NCI-H1417 treated with DMSO at 0.1 percent for 48 hours (cell line): ENCODE data around the gene ABCF3.
A peak's percentile ranks its signal among the peaks of the same experiment; 100 is the strongest.

Source experiments
- DNase-seq: peaks from one replicate; lab custom pipeline; 2025; lab: John Stamatoyannopoulos, UW

The ABCF3 gene

DNA sequence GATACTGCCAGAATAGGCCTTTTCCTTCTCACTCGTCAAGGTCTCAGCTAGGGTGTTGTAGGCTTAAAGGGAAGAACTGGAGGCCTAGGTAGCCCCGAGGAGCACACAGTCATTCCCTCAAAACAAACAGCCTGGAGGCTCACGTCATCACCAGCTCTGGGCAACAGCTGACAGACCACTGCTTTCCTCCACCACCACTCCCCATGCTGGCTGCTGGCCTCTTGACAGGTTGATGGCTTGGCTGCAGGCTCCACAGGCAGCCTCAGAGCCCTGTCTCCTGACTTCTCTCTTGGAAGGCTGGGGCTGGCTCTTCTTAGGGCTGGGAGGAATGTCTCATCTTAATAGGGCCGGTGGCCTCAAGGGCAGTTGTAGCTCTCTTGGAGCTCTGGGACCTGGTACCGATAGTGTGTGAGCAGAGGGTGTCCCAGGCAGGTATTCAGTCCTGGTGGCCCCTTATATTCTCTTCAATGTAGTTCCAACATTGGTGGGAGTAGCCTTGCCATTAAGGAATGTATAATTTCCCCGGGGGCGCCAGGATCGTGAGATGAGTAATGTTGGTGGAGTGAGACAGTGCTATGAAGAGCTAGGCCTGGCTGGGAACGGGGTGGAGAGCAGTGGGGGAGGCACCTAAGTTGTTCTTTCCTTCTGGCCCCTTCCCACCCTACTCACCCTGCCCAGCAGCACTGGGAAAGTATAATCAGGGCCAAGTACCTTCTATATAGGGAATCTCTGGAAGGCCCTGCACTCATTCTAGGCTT, 17.5 kb upstream of the ABCF3 start:
- no peak for DNase-seq

DNA sequence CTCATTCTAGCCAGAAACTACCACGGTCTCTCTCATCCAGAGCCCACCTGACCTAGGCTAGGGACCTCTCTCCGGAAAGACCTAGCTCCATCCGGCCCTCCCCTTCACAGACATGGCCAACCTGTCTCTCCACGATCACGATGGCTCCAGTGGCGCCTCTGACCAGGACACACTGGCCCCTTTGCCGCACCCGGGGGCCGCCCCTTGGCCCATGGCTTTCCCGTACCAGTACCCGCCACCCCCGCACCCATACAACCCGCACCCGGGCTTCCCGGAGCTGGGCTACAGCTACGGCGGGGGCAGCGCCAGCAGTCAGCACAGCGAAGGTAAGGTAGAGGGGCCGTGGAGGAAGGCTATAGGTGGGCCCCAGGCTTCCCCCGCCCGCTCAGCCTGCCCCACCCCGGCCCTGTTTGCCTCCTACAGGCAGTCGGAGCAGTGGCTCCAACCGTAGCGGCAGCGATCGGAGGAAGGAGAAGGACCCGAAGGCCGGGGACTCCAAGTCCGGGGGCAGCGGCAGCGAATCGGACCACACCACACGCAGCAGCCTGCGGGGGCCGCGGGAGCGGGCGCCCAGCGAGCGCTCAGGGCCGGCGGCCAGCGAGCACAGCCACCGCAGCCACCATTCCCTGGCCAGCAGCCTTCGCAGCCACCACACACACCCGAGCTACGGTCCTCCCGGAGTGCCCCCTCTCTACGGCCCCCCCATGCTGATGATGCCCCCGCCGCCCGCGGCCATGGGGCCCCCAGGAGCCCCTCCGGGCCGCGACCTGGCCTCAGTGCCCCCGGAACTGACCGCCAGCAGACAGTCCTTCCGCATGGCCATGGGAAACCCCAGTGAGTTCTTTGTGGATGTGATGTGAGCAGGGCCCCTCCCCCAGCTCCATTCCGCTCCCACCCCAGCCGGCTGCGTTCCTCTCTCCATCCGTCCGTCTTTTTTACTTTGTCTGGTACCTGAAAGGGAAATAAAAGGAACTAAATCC, 15.8 kb upstream of the ABCF3 start:
- DNase-seq = no peak

DNA sequence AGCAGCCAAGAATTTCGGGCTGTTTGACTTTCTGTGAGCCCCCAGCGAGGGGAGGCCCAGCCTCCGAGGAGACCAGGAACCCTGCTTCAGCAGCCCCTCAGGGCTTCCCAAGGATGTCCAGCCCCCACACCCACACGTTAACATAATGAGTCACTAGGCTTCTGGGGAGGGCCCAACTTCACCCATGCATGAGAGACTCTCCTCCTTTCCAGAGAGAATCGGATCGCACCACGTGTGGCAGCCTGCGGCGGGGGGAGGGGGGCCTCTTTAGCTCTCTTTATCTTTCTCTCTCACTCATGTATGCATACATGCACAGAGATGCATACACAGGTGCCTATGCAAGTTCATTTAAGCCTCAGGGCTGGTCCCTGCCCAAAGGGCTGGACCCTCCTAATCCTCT, 14.4 kb upstream of the ABCF3 start:
- DNase-seq = no peak

DNA sequence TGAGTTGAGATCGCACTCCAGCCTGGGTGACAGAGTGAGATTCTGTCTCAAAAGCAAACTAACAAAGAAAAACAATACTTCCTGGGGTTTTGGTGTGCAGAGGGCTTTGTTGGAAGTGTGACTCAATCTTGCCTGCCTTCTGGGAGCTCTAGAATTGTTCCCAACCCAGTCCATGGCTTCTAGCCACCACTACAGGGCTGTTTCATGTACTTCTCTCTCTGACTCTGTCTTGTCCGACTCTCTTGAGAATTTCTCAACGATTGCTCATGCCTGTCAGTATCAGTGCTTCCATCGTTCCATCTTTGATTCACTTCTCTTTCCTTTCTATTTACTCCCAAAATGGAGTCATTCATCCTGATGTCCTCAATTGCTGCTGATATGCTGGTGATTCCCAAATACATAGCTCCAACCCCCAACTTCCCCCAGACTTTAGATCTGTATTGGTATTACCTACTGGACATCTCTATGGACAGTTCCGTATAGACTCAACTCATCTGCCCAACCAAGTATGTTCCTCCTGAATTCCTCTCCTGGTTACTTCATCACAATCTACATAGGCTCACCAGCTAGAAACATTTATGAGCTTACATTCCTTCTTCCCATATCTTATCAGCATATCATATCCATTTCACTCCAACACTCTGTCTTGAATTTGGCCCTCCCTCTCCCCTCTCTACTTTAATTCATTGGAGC, 13.2 kb upstream of the ABCF3 start:
- DNase-seq = no peak

DNA sequence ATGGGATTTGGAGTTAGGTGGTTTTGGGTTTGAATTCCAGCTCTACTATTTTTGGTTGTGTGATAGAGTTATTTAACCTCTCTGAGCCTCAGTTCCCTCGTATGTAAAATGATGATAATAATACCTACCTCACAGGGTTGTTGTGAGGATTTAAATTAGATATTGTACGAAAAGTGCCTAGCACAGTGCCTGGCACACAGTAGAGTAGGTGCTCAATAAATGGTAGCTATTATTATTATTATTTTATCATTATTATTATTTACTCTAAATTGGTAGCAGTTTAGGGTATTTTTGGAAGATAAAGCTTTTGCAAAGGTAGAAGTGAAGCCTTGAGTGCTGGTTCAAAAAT, 12.7 kb upstream of the ABCF3 start:
- no peak for DNase-seq

DNA sequence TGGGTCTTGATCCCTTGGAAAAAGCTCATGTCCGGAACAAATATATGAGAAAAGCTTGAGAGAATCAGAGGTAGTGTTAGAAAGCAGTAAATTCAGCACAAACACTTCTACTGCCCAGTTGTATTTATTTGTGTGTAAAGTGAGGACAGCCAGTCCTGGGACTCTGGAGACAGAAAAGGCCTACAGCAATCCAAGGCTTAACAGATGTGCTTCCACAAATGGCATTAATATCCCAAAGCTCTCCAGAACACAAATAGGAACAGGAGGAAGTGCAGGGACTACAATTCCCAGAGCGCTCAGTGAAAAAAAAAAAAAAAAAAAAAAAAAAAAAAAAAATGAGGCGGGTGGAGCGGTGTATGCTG, 11.7 kb upstream of the ABCF3 start:
- DNase-seq = no peak

DNA sequence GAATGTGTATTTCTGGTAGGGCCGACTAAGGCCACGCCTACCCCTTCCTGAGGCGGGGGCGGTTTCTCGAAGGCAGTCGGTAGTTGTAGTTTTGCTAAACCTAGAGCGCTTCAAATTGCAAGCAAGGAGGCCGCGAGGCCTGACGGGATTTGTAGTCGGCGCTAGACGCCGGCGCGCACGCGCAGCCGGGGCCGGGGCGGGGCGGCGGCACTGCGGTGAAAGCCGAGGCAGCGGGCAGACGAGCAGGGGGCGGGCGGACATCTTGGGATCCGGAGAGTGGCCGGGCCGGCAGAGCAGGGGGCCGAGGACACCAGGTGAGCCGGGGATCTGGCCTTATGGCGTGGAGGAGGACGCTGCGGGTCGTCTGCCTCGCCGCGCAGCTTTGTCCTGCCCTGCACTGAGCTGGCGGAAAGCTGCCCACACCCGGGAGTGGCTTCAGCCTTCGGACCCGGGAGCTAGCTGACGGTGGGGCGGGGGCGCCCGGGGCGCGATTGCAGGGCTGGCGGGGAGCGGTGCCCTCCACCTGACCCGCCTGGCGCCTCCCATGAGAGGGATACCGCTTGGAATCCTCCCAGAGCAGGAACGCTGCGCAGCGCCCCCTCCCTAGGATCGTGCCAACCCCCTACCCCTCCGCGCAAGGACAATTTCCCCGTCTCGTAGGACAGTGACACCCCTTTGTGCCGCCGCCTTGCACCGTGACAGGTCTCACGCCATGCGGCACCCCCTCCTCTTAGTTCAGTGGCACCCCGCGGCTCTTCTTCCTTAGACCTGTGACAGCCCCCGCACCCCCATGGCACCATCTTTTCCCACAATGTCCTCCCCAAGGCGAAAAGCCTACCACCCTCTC, 11.1 kb upstream of the ABCF3 start, which contains the start of gene AP2M1:
AP2M1 (plus strand) TSS at position 210 of the 847 bp plus-strand sequence. CDS start 2,139 bp downstream, outside the sequence.
- peak; percentile 100 for DNase-seq

DNA sequence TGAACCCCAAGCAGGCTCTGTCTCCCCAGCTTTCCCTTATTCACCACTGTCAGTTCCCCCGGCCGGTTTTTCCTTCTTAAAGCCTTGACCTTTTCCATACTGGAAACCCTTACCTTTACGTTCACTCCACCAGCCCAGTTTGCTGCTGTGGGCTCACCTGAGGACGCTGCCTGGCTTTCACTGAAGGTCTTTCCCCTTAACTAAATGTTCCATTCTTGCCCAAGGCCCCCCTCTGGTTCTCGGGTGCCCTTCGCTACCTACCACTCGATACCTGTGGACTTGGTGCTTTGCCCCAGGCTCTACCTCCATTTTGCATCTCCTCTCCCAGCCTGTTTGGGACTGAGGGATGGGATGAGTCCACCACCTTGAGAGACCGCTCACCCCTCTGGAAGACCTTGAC, 10.5 kb upstream of the ABCF3 start:
- DNase-seq = no peak

DNA sequence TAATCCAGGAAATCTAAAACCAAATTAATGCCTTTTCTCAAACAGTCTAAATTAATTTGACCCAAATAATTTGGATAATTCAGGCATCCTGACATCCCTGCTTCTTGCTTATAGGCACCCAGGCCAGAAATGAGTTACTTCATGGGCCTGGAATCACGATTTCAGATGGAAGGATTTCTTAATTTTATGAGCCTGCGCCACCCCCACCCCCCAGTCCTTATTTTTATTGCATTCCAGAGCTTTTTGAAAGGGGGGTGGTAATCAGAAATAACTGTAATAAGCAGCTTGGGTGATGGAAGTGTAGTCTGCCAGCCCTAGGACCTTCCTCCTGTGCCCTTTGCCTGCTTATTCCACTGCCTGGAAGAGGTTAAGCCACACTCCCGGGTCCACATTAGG, 10.0 kb upstream of the ABCF3 start:
- no peak for DNase-seq

DNA sequence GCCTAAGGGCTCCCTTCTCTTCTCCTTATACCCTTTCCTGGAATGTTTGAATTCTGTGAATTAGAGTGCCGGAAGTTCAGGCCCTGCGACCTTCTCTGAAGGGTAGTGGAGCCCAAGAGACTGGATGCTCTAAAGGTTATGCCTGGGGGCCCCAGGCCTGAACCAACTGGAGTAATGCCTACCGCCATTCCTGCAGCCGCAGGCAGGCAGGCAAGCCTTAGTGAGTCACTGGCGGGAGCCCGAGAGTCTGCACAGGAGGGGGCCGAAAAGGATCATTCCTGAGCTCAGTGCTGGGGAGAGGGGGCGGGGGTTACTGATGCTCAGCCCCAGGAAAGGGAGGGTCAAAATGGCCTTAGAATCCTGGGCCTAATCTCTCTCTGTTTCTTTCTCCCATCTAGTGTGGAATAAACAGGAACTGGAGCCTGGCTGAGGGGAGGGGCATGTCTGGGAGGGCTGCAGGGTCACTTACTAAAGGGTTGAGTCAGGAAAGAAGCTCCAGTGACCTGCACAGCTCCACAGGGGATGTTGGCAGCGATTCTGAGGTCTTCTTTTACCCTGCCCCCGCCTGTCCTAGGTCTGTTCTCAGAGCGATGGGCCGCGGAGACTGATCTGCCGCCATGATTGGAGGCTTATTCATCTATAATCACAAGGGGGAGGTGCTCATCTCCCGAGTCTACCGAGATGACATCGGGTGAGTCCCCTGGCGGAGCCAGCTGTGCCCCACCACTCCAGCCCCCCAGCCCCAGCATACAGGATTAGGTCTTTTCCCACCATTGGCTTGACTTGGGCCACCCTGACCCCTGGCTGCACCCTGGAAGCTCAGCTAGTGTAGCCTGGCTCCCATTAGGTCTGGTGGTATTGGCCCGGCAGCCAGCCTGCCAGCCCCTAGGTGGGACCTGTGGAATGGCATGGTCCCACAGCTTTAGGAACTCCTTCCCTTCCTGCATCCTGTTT, 9.3 kb upstream of the ABCF3 start:
- no peak for DNase-seq

DNA sequence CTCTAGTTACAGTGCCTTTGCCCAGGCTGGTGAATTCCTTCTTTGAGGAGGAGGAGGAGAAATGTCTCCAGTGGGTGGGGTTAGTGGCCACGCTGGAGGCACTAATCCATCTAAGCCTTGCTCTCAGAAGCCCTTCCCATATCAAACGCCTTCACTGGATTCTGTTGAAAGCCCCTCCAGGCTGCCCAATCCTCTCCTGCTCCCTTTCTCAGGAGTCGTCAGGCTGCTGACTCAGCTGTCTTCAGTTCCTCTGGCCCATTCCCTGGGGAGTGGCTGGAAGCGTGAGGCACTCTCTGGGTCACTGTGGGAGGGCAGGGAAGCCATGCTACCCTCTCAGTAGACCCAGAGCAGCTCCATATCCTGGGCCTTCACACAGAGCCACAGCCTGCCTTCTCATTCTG, 8.7 kb upstream of the ABCF3 start:
- no peak for DNase-seq

DNA sequence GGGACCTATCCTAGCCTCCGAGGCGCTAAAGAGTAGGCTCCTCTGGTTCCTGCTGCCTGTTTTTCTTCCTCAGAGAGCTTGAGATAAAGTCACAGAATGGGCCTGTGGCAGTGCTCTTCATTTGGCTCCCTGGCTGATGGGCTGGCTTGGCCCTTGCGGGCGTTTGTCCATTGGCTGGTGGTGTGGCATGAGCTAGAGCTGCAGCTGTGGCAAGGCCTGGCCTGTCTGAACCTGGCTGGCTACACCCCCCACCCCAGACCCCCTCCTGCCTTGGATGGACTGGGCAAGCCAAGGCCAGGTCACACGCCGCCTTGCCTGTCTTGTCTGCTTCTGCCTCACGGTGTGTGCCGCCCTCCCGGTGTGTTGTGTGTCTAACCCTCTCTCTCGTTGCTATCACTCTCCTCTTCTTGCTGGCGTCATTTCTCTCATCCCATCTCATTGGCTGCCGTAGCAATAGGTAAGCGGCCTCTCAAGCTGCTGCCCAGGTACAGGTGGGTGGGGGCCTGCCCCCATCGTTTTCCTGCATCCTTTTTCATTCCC, 8.2 kb upstream of the ABCF3 start:
- DNase-seq = no peak

DNA sequence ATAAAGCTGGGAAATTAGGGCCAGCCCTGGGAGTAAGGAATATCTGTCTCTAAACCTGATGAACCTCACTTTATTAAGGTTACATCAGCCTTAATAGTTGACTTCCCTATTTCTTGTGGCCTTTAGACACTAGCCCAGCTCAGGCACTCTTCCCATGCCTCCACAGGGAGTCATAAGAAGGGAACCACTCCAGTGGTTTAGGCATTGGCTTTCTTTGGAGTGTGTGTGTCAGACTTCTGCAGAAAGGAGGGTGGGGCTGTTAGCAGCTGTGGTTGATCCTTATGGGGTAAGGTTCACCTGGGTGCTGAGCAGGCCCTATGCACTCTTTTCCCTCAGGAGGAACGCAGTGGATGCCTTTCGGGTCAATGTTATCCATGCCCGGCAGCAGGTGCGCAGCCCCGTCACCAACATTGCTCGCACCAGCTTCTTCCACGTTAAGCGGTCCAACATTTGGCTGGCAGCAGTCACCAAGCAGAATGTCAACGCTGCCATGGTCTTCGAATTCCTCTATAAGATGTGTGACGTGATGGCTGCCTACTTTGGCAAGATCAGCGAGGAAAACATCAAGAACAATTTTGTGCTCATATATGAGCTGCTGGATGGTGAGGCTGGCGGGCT, 7.4 kb upstream of the ABCF3 start:
- DNase-seq = no peak

DNA sequence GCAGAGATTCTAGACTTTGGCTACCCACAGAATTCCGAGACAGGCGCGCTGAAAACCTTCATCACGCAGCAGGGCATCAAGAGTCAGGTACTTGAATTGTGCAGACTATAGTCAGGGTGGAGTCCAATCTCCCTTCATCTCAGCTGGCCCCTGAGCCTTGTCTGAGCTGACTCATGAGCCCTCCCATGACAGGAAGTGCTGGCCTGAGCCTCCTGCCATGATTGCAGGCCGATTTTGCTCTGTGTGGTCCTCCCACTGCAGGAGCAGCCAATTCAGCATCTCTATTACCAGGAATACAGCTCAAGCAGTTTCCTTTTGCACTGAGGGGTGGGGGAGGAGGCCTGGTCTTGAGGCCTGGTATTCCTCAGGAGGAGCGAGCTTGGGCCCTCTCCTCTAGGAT, 5.8 kb upstream of the ABCF3 start:
- DNase-seq = no peak

DNA sequence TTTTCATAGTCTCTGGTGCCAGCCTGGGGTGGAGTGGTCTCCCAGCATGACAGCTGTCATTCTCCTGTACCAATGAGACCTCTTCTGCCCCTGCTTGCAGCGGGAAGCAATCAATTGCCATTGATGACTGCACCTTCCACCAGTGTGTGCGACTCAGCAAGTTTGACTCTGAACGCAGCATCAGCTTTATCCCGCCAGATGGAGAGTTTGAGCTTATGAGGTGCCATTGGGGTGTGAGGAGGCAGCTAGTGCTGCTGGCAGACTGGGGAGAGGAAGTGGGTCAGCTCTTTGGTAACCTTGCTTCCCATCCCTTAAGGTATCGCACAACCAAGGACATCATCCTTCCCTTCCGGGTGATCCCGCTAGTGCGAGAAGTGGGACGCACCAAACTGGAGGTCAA, 4.4 kb upstream of the ABCF3 start:
- DNase-seq = no peak

DNA sequence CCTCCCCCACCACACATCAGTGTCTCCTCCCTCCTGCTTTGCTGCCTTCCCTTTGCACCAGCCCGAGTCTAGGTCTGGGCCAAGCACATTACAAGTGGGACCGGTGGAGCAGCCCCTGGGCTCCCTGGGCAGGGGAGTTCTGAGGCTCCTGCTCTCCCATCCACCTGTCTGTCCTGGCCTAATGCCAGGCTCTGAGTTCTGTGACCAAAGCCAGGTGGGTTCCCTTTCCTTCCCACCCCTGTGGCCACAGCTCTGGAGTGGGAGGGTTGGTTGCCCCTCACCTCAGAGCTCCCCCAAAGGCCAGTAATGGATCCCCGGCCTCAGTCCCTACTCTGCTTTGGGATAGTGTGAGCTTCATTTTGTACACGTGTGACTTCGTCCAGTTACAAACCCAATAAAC, 2.3 kb upstream of the ABCF3 start:
- no peak for DNase-seq

DNA sequence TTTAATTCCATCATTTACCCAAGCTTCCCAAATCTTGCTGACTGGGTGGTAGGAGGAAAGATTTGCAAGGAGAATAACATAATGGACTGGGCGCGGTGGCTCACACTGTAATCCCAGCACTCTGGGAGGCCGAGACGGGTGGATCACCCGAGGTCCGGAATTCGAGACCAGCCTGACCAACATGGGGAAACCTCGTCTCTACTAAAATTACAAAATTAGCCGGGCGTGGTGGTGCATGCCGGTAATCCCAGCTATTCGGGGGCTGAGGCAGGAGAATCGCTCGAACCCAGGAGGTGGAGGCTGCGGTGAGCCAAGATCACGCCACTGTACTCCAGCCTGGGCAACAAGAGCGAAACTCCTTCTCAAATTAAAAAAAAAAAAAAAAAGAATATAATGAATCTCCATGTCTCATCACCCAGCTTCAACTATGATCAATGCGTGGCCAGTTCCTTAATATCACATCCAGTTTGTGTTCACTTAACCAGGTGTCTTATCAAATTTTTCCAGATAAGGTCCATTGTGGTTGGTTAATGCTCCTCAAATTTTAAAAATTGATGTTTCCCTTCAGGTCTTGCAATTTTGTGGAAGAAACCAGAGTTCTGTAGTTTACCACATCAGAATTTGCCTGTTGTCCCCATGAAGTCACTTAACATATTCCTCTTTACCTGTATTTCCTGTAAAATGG, 1.3 kb upstream of the ABCF3 start:
- DNase-seq = no peak

DNA sequence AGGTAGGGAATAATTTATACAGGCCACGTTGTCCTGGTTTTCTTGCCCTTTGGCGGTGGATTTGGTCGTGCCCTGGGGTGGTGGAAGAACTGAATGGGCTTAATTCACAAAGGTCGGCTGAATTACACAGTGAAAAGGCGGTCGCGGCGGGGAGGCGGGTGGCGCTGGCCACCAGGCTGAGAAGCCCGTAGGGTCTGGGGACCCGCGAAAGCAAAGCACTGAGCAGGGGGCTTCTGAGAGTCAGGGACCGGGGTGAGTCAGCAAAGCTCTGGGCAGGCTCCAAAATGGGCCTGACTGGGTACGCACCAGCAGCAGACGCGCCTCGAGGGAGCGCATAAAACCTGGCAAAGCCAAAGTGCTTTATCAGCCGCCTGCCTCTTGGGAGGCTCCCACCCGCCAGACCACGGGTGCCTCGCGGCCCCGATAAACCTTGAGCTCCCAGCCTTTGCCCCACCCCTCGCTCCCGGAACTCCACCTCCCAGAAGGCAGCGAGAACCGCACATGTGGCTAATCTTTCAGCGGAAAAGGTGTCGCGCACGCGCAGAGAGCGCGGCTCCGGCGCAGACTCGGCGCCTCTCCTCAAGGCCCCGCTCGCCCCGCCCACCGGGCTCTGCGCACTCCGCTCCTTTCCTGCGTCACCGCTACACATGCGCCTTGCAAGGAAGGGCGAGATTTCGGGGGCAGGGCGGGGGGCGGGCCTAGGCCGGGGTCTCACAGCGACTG, 377 bp upstream of the ABCF3 start:
- peak; percentile 96 for DNase-seq

DNA sequence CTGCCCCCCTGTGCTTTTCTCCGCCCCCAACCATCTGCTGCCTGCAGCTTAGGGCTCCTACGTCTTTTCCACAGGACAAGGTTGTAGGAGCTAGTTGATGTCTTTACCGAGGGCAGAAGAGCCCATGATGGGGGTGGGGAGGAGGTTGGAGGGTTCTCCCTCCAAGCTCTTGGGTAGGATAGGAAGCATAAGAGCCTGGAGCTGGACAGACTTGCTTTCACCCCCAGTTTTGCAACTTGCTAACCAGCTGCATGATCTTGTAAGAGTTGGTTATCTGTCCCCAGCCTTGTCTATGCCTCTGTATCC, 856 bp downstream of the ABCF3 start:
- DNase-seq = no peak
